GM19468 (cell line): Measurements from ENCODE around the gene MGST2.

ENCODE experiments used
- ATAC-seq: cut with Tn5 transposase; IDR thresholded peaks from one replicate; pipeline ENCODE4 v1.9.1; 2021; ENCODE audit warnings: mild to moderate bottlenecking, moderate library complexity, moderate number of reproducible peaks; ENCODE audit not compliant: unreplicated experiment; ENCODE audit errors: extremely low read depth

MGST2 gene

DNA sequence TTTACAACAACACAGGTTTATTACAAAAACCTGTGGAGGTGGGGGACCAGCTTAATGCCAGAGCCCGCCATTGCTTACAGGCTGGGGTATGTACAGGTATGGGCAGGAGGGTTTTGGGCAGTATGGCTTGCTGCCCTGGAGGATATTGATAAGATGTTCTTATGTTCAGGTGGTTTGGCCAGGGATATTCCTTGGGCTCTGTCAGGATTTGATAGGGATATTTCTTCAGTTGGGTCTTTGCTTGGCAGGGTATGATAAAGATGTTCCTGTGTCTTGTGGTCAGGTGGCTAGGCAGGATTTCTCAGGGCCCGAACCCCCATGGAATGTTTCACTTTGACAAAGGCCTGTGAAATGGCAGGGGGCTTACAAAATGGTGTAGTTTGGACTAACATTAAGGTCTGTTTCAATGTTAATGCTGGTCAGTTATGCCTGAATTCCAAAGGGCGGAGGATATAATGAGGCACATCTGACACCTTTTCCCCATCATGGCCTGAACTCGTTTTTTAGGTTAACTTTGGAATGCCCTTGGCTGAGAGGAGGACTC is 3.1 kb downstream of the MGST2 start:
- ATAC-seq: no peak

DNA sequence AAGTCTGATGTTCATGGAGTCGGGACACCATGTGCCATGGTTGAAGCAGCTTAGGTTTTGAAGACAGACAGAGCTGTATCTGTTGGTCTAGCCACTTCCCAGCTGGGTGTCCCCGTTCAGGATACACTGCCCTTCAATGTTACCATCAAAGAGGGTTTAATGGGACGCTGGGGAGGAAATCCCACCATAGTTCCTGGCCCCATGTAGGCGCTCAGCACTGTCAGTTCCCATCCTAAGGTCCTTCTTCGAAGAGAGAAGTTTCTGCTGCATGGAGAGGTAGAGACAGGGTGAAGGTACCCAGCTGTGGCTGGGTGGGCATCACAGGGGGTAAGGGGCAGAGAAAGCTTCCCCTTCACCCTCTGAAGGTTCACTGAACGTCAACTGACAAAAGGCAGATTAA is 3.7 kb downstream of the MGST2 start:
- ATAC-seq: no peak

- ATAC-seq: no peak
Measured at GRCh38 chr4:139669890-139670289, 4.3 kb downstream of the MGST2 start.

DNA sequence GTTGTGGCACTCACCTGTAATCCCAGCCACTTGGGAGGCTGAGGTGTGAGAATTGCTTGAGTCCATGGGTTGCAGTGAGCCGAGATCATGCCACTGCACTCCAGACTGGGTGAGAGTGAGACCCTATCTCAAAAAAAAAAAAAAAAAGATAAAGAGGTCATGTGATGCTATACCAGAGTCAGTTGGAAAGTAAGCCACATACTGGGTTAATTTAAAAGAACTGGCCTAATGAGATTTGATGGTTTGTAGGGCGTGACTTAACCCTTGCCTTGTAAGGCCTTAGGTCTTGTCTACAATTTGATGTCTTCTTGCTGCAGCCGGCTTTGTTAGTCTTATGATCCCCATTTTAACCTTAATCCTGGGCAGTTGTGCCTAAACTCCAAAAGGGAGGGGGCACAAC is 5.2 kb downstream of the MGST2 start:
- ATAC-seq: no peak

DNA sequence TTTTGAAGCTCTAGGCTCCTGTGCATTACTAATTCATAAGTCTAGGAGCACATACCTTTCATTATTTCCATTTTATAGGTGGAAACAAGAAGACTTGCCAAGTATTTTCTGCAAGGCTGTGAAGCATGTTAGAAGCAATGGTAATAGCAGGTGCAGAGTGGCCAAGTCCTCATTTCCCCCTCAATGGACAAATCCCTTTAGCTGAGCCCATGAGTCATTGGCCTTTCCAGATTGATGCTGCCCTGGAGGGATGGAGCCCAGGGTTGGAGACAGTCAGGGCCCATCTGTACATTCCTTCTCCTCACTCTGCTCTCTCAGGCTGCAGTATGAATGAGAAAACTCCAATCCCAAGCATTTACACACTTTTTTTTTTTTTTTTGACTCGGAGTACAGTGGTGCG is 6.6 kb downstream of the MGST2 start:
- no peak for ATAC-seq

- ATAC-seq: no peak
Measured at GRCh38 chr4:139672732-139673131, 7.1 kb downstream of the MGST2 start.

DNA sequence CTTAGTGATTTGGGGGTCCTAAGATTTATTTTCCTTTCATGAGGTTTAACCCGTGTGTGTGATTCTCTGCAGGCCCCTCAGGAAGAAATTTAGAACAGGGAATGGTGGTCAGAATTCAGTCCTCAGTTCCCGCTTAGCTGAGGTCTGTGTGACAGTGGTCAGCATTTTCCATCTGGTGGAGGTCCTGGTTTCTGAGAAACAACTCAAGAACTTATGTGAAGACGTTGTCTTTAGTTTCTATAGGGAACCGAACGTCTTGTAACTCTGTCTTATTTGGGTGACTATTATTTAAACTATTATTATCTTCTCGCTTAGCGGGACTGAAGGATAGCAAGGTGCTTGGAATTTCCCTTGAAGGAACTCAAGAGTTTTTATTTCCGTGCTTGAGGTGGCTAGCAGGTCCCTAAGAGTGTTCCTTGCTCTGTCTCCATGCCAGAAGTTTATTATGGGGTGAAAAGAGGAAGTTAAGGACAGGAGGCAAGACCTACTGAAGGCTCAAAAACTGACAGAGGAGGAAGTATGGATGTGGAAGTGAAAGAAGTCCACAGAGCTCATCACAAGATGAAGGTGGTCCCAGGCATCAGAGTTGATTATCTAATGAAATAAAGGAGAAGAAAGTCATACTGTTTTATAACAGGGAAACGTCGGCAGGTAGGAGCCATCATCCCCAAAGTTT is 9.4 kb downstream of the MGST2 start:
- peak; percentile 52 for ATAC-seq

- ATAC-seq: no peak
Measured at GRCh38 chr4:139675651-139676050, 10.0 kb downstream of the MGST2 start.

- no peak for ATAC-seq
Measured at GRCh38 chr4:139676365-139676764, 10.7 kb downstream of the MGST2 start.

GRCh38 chr4:139676913-139677585 is 11.4 kb downstream of the MGST2 start:
- ATAC-seq: no peak

GRCh38 chr4:139682309-139682708 is 16.7 kb downstream of the MGST2 start:
- ATAC-seq: no peak

- no peak for ATAC-seq
Measured at GRCh38 chr4:139682741-139683151, 17.1 kb downstream of the MGST2 start.

DNA sequence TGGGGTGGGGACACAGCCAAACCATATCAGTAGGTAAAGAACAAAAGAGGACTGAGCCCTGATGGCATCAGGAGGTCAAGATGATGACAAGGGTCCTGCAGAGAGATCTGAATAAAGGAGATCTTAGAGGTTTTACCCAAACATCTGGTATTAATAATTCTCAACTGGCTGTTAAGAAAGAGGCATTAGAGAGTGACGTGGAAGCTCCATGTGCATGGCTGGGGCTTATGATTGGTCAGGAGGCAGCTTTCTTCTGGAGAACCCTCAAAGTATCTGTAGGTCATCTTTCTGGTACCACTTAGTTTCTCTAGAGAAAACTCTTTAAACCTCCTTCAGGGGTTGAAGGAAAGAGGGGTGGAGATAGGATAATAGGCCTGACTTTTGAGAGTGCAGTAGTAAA is 18.7 kb downstream of the MGST2 start:
- ATAC-seq: no peak

DNA sequence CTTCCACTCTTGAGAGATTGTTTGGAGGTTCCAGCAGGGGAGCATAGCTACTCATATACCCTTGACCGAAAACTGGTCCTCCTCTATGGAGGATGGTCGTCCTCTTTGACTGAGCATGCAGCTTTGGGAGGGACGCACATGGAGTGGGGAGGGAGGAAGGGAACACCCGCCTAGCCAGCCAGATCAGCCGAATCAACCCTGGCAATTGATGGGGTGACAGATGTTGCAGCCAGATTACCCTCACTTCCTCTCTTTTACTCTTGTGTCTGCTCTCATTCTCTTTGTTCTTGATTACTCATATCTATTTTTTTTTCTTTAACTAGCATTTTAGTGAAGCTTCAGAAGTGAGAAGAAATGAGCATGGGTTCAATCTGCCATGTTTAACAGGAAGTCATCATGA is 19.6 kb downstream of the MGST2 start:
- ATAC-seq: no peak

- no peak for ATAC-seq
Measured at GRCh38 chr4:139686130-139686529, 20.5 kb downstream of the MGST2 start.

DNA sequence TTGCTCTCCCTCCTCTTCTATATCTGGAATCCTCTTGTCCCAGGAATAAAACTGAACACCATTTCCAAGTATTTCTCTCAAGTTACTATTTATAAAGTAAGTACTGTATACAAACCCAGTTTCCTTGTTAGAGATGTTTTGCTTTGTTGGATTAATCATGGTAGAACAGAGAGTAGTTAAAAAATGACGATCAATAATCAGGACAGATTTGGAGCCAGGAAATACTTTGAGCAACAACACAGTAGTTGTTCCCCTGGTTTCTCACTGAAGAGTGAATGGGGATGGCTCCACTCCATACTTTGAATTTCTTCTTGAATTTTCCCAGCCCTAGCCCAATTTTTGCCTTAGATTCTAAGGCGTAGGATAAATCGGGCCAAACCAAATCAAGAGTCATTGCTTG is 21.4 kb downstream of the MGST2 start:
- ATAC-seq: no peak

GRCh38 chr4:139689093-139689722 is 23.6 kb downstream of the MGST2 start:
- no peak for ATAC-seq

- no peak for ATAC-seq
Measured at GRCh38 chr4:139690419-139690818, 24.8 kb downstream of the MGST2 start.

DNA sequence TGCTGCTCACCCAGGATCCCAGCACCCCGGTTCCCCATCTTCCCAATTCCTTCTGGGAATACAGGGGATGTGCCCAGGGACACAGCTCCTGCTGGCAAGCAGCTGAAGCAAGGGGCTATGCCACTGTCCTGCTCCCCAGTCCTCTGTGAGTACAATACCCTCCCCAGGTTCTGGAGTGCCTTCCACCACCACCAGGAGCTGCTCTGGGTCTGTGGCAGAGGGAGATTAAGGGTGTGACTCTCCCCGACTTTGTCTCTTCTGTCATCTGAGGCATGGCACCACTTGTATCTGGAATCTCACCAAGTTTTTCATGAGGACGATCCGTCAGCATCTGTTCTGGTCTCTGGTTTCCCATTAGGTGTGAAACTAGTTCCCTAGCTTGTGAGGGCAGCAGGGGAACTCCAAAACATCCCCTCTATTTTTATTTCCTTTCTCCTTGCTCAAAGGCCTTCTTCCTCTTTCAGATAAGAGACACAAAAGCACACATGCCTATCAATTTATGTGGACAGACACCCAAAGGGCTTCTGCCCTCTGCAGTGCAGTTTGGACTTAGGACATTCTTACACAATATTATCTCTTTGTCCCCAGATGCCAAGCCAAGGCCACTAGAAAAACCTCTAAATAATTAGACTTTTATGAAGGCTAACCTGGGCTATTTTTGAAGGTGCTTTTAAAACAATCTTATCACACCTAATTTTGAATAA is 26.8 kb downstream of the MGST2 start:
- no peak for ATAC-seq

DNA sequence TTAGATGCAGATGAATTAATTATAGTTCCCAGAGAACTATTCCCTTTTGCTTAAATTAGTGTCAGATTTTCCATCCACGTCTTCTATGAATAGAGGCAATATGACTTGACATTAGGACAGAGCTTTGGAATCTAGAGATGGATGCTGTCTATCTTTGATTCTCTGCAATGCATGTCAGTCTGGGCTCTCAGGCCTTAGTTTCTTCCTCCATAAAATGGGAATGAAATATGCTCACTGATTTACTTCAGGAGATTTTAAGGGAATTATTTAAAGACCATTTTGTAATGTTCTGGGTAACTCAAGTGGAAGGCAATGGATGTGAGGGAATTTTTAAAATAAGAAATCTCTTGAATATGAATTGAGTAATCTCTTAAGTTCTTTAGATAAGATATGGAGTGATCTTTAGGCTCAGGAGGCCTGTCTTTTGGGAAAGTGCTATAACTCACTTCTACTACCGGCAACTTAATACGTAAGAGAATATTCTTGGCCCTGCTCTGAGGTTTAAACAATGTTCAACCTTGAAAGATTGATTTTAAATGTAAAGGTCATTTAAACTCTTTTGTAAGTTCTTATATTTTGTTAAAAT is 29.0 kb downstream of the MGST2 start:
- ATAC-seq: no peak
